Inflammatory macrophage treated with lipopolysaccharide for 1 hour (primary cell): ENCODE measurements around the gene SYNGR4.
"Not testable (repeated sequence)": the region's sequence is repeated elsewhere in the genome, so short reads cannot be mapped to it uniquely, and the experiment has no call there.

Experiments used
- DNase-seq, 2 donors: peaks; one replicate each; pipeline ENCODE4 v3.0.0-alpha.2; 2020 to 2022

The SYNGR4 gene

DNA sequence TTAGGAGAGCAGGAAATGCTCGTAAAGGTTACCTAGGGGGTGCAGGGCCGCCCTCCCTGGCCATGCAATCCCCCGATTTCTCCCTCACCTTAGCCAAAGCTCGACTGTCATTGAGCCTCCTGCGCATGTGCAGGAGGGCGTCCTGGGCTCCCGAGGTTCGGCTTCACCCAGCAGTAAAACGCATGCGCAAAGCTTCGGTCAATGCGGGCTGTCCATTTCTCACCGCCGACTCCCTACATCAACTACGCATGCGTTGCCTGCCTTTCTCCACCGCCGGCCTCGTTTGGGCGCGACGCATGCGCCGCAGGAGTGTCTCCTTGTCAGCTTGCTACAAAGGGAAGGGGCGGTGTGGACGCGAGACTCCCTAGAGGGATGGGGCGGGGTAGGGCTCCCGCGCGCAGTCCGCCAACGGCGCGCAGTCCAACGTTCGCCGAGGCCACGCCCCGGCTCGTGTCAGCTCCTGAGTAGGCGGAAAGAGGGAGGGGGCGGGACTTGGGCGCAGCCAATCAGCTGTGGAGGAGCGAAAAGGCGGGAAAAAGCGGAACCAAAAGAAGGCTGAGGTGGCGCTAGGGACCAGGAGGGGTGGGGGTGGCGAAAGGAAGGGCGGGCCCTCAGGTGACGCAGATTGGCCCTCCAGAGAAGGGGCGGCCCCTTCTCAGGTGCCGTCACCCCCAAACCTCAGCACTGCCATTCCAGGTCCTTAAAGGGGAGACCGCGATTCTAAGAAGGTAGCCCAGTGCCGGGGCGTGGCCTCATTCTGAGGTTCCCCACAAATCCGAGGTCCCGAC, at the start of gene SYNGR4, which contains the start of gene TMEM143:
SYNGR4 (plus strand) TSS at position 558 of the 788 bp plus-strand sequence. CDS start 1,476 bp downstream, outside the sequence.
TMEM143 (minus strand) TSS at position 131 of the 788 bp plus-strand sequence; CDS start at position 111, 20 bp downstream.
- DNase-seq, result peak; percentile 99 to 100

- no peak for DNase-seq
These were observed 48.5 kb upstream of the SYNGR4 start for GRCh38 chr19:48315712-48316111.

GRCh38 chr19:48317708-48317960, 46.5 kb upstream of the SYNGR4 start:
- DNase-seq, result not testable (repeated sequence)

DNA sequence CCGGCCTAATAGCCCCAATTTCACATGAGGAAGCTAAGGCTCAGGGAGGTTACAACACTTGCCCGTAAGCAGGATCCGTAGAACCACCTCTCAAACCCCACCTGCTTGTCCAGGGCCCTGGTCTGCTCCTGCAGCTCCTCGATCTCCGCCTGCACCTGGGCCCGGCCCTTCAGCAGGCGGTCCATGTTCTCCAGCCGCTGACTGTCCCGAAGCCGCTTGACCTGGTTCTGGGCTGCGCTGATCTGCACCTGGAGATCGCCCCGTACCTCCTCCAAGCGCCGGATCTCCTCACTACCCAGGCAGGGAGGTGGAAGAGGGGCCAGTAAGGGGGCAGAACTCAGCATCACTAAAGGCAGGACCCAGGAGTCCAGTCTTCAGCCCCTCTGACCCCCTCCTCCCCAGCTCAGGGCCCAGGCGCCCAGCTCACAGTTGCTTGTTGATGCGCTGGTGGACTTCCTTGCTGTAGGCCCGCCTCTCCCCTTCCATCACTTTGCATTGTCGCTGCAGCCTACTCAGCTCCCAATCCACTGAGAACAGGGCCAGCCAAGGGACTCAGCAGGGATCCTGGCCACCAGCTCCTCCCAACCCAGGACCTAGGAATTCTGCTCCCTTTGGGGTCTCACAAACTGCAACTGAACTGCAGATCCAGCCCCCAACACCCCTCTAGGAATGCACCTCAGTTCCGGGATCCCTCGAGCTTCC, 45.7 kb upstream of the SYNGR4 start:
- no peak for DNase-seq

DNA sequence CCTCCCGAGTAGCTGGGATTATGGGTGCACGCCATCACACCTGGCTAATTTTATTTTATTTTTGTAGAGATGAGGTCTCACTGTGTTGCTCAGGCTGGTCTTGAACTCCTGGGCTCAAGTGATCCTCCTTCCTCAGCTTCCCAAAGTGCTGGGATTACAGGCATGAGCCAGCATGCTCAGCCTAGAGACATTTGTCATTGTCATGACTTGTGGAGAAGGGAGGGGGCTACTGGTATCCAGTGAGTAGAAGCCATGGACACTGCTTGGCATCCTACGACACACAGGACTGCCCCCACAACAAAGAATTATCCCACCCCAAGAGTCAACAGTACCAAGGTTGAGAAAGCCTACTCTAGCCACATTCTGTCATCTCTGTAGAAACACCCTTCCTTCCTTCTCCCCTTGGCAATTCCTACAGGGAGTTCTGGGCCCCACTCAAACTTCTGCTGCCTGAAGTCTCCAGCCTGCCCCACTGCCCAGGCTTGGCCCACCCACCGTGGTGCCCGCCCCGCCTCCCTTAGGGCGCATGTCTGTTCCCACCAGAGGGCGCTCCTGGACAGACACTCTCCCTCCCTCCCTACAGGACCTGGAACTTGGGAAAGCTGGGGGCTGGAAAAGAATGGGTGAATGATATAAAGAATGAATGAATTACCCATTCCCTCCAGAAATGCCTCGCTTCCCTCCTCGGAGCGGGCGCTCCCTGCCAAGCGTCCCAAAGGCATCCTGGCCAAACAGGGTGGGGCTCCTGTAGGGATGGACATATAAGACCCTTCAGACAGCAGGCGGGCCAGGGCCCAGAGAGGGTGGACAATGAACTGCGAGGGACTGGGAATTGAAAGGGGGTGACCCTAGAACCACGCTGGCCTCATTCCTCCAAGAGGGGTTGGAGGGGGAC, 44.3 kb upstream of the SYNGR4 start:
- DNase-seq, result peak; percentile 56 to 89

DNA sequence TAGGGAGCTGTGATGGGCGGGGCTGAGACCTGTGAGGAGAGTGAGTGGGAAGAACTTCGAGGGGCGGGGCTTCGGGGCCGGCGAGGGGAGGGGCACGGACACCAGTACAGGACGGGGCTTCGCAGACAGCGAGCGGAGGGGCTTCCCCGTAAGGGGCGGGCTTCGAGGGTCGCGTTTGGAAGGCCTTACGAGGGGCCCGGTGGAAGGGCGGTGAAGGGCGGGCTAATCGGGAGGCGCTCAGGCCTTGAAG, 42.9 kb upstream of the SYNGR4 start:
- peak; percentile 85 to 86 for DNase-seq

GRCh38 chr19:48321622-48322591, 42.3 kb upstream of the SYNGR4 start:
- DNase-seq, result peak; percentile 93 to 98

- DNase-seq, result peak; percentile 81 to 89
These were observed 38.8 kb upstream of the SYNGR4 start, which contains the start of gene EMP3 for GRCh38 chr19:48325265-48325910. Gene EMP3 (plus strand): TSS chr19:48325552. CDS start chr19:48326845, 1,293 bp downstream.

GRCh38 chr19:48329167-48329891, 34.8 kb upstream of the SYNGR4 start:
- peak; percentile 63 to 70 for DNase-seq

GRCh38 chr19:48330012-48330681, 34.0 kb upstream of the SYNGR4 start:
- DNase-seq, result peak; percentile 62 to 79

DNA sequence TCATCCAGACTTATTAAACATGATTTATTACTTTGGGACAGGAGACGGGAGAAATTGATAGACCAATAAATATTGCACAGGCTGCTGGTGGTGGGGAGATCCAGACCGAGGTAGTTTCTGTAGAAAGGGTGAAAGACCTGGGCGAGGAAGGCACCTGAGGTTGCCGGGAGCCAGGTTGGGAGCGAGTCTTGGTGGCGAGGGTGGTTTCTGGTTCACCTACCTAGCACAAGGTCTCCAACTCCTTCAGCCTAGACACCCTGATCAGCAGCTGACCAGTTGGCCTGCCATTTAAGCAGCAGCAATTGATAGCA, 31.9 kb upstream of the SYNGR4 start:
- DNase-seq, result no peak

- peak; percentile 90 to 98 for DNase-seq
These were observed 31.3 kb upstream of the SYNGR4 start for GRCh38 chr19:48332662-48333466.

GRCh38 chr19:48333467-48334384, 30.4 kb upstream of the SYNGR4 start:
- peak; percentile 88 to 92 for DNase-seq

GRCh38 chr19:48338253-48338755, 25.9 kb upstream of the SYNGR4 start:
- DNase-seq, result no peak

DNA sequence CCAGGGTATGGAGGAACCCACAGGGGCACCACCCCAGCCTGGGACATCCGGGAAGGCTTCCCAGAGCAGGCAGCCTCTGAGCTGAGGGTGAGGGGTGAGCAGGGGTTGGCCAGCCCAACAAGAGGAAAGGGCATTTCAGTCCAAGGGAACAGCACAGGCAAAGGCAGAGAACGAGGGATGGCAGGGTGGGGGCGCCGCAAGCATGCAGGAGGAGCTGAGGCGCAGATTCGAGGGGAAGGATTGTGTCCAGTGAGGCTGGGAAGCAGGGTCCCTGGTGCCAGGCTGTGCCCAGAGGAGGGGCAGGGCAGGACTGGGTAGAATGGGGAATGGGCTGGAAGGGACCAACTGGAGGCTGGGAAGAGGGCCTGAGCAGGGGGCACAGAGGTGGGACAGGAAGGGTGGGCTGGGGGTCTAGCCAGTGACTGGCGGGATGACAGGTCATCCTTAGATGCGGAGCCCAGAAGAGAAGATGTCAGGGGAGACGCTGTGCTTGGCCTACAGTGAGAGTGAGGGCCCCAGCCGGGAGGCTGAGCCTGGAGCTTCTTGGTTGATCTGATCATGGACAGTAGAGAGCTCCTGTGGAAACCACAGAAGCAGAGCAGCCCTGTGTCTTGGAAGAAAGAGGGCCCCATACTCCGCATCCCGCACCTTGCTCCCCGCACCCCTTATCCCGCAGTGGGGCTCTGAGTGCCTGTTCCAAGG, 25.2 kb upstream of the SYNGR4 start:
- DNase-seq, result no peak

GRCh38 chr19:48340995-48341394, 23.2 kb upstream of the SYNGR4 start:
- no peak for DNase-seq
